Chondrocyte (in vitro differentiated cells): ENCODE results near the gene CUL7. TPM values are rescaled to one million over a fixed set of nuclear protein-coding genes. Genes with fewer than 3 reads are reported as not detected.

Source experiments
- DNase-seq: peaks from one replicate; pipeline ENCODE4 v3.0.0; 2021; ENCODE audit warnings: mixed read lengths, low spot score
- H3K27ac Mint-ChIP-seq: one replicate; pipeline ENCODE4 v1.8.0; 2021; ENCODE audit warnings: mild to moderate bottlenecking, moderate library complexity, mixed read lengths; ENCODE audit not compliant: unreplicated experiment
- H3K27me3 Mint-ChIP-seq: 2 replicates; pipeline ENCODE4 v1.8.0; 2021; ENCODE audit warnings: low read depth, mixed read lengths
- H3K36me3 Mint-ChIP-seq: 2 replicates; pipeline ENCODE4 v1.8.0; 2021; ENCODE audit warnings: low read depth, mixed read lengths
- H3K4me1 Mint-ChIP-seq: 2 replicates; pipeline ENCODE4 v1.8.0; 2021; ENCODE audit warnings: low read depth, mild to moderate bottlenecking, mixed read lengths
- H3K4me3 Mint-ChIP-seq: one replicate; pipeline ENCODE4 v1.8.0; 2021; ENCODE audit warnings: mild to moderate bottlenecking, moderate library complexity, mixed read lengths; ENCODE audit not compliant: unreplicated experiment
- H3K9me3 Mint-ChIP-seq: 2 replicates; pipeline ENCODE4 v1.8.0; 2021; ENCODE audit warnings: low read depth, mixed read lengths
- total RNA-seq: library from RNA; stranded (reverse); gene quantifications from 3 replicates; pipeline ENCODE4 v1.2.1, GENCODE V29; 2021
- TF ChIP-seq, protein P1 (sequence below): fragments of 200-600 bp; sonication (generic); IDR thresholded peaks from 2 replicates; pipeline ENCODE4 v1.5.0; 2021; ENCODE audit warnings: antibody characterized with exemption, mild to moderate bottlenecking, moderate library complexity

CUL7 gene
- total RNA-seq, 1 donor from 2014 or later: 54.3 TPM

DNA sequence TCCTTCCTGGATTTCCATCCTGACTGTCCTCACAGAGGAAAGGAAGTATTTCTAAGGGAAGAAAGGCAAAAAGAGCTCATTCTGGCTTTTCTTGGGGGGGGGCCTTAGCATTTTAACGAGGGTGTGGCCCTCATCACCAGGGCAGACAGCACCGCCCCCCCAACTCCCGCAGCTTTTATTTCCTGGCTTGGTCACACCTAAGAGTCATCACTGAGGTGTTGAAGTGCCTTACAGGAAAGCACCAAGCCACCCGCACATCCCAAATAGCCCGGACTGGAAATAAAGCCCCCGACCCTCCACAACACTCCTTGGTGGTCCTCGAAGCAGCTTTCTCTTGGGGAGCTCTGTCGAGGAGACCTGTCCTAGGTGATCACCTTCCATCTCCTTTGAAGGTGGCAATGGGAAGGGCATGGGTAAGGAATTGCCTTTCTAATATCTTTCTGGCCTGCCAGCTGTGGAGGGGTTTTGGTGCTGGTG, 23.7 kb upstream of the CUL7 start:
- peaks cover 7% of the 10 kb centered on the region for H3K36me3 Mint-ChIP-seq
- no peaks in the 10 kb centered on the region for H3K27me3 Mint-ChIP-seq
- peak overlapping the region; percentile 85 for H3K4me3 Mint-ChIP-seq
- DNase-seq: no peak
- H3K27ac Mint-ChIP-seq: peak overlapping the region; percentile 81
- peaks cover 46% of the 10 kb centered on the region for H3K4me1 Mint-ChIP-seq
- TF ChIP-seq, protein P1, sequence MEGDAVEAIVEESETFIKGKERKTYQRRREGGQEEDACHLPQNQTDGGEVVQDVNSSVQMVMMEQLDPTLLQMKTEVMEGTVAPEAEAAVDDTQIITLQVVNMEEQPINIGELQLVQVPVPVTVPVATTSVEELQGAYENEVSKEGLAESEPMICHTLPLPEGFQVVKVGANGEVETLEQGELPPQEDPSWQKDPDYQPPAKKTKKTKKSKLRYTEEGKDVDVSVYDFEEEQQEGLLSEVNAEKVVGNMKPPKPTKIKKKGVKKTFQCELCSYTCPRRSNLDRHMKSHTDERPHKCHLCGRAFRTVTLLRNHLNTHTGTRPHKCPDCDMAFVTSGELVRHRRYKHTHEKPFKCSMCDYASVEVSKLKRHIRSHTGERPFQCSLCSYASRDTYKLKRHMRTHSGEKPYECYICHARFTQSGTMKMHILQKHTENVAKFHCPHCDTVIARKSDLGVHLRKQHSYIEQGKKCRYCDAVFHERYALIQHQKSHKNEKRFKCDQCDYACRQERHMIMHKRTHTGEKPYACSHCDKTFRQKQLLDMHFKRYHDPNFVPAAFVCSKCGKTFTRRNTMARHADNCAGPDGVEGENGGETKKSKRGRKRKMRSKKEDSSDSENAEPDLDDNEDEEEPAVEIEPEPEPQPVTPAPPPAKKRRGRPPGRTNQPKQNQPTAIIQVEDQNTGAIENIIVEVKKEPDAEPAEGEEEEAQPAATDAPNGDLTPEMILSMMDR: no peak
- H3K9me3 Mint-ChIP-seq: no peaks in the 10 kb centered on the region

DNA sequence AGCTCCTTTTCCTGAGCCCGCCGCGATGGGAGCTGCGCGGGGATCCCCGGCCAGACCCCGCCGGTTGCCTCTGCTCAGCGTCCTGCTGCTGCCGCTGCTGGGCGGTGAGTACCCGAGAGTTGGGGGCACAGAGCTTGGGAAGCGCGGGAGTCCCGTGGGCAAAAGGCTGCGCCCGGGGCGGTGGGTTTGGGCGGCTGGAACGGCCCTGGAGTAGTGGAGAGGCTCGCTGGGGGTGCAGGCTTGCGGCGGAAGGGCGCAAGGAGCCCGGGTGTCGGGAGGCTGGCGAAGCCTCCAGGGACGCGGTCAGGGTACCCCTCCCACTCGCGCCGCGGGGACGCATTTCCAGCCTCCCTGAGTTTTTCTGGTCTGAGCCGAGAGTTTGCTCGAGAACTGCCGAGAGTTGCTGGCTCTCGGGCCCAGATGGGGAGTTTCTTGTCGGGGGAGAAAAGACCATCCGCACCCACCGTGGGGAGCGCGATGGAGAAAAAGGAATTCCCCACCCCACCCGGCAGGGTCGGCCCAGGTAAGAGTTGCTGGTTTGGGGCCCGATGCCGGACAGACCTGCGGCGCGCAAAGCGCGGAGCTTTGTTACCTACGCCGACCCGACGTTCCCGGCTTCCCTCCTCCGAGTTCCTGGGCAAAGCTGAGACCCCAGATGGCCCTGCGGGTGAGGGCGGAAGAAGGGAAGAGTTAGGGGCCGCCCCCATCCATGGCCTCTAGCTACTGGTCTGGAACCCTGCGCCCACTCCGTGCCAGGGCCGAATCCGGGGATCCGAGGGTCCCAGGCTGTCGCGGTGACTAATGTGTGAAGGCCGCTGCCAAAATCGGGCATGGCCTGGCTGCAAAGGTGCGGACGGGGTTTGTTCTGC, 23.0 kb upstream of the CUL7 start:
- peaks cover 48% of the 10 kb centered on the region for H3K4me1 Mint-ChIP-seq
- H3K36me3 Mint-ChIP-seq: peaks cover 11% of the 10 kb centered on the region
- peak overlapping the region; percentile 81 for H3K27ac Mint-ChIP-seq
- H3K4me3 Mint-ChIP-seq: peak overlapping the region; percentile 85
- DNase-seq: no peak
- H3K27me3 Mint-ChIP-seq: no peaks in the 10 kb centered on the region
- H3K9me3 Mint-ChIP-seq: no peaks in the 10 kb centered on the region
- TF ChIP-seq, protein P1: no peak

DNA sequence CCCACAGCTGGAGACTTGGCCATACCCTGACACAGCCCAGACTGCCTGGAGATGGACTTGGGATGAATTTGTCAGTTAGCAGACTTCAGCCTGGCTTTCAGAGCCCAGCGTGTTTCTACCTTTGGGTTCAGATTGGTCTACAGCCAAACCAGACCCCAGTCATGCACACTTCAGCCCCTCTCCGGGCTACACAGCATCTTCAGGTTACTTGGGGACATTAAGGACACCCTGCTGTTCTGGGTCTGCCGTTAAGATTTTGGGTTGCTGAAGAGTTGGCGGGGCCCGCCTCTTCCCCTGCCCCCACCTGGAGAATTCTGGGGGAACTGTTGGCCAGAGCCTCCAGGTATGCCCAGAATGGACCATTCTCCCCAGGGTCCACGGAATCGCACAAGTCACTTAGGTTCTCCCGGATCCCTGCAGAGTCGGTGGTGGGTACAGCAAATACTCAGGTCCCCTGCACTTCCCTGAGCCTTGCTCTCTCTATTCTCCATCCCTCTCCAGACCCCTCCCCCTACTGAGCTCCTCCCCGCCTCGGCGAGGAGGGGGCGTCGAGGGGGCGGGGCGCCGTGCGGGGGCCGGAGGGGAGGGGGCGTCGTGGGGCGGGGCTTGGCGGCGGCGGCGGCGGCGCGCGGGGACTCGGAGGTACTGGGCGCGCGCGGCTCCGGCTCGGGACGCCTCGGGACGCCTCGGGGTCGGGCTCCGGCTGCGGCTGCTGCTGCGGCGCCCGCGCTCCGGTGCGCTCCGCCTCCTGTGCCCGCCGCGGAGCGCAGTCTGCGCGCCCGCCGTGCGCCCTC, 22.2 kb upstream of the CUL7 start, which contains the start of gene PTK7:
Gene PTK7 (plus strand): TSS at position 645 of the 794 bp plus-strand sequence. CDS start 175 bp downstream, outside the sequence.
- Mint-ChIP-seq H3K9me3 (no peaks in the 10 kb centered on the region), H3K27me3 (no peaks in the 10 kb centered on the region), H3K36me3 (peaks cover 11% of the 10 kb centered on the region), H3K4me3 (peak within 1 kb of the TSS; percentile 85), H3K4me1 (peaks cover 46% of the 10 kb centered on the region), H3K27ac (peak within 1 kb of the TSS; percentile 81)
- TF ChIP-seq, protein P1: no peak
- no peak for DNase-seq

DNA sequence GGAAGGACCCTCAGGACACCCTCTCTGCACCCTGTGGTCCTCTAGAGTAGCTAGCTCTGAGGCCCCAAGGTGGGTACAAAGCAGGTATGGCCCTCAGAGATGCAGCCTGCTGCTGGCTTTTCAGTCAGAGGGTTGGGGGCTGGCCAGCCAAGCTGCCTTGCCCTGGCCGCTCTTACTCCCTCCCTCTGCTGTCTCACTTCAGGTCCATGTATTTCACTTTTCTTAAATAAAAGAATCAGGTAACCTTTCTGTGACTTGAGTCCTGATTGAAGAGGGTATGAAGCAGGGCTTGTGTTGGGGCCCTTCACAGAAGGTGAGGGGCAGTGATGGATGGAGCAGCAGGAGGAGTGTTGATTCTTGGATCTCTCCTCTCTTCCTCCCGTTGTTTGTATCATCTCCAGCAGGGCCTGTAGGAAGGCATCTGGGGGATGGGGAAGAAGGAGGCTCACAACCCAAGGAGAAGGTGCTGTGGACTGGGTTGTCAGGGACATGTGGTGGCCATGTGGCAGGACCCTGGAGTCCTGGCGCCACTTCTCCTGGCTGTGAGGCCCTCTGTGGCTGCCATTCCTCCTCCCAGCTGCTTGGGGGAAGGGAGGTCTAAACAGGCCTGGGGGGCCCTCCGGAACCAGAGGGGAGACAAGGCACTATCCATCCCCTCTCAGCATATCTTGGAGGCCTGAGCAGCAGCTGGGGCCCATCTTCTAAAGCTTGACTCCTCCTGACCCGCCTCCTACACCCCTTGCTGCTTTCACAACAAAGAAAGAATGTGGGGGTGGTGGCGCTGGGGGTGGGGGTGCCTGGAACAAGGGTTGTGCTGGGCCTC, 21.4 kb upstream of the CUL7 start:
- Mint-ChIP-seq H3K36me3 (peaks cover 11% of the 10 kb centered on the region), H3K27ac (peak overlapping the region; percentile 54), H3K9me3 (no peaks in the 10 kb centered on the region), H3K4me1 (peaks cover 47% of the 10 kb centered on the region), H3K4me3 (no peak overlapping the region), H3K27me3 (no peaks in the 10 kb centered on the region)
- TF ChIP-seq, protein P1: no peak
- peak; percentile 53 for DNase-seq
